KMS-11 (cell line): ENCODE measurements around the gene HTR2A.

Experiments used
- H2AFZ ChIP-seq: fragments of 200-600 bp; sonication (generic); 2 replicates; pipeline ENCODE4 v1.6.1; 2016; ENCODE audit warnings: antibody characterized with exemption, mixed run types, low read depth
- H3K27ac ChIP-seq: fragments of 200-600 bp; sonication (generic); 2 replicates; pipeline ENCODE4 v1.6.1; 2016; ENCODE audit warnings: mild to moderate bottlenecking, mixed run types
- H3K27me3 ChIP-seq: fragments of 200-600 bp; sonication (generic); 2 replicates; pipeline ENCODE4 v1.6.1; 2017; ENCODE audit warnings: mild to moderate bottlenecking, low read depth, mixed run types, moderate library complexity; ENCODE audit not compliant: insufficient read depth
- H3K36me3 ChIP-seq: fragments of 200-600 bp; sonication (generic); 2 replicates; pipeline ENCODE4 v1.6.1; 2017; ENCODE audit warnings: mild to moderate bottlenecking, mixed run types; ENCODE audit not compliant: insufficient read depth
- H3K4me1 ChIP-seq: fragments of 200-600 bp; sonication (generic); 2 replicates; pipeline ENCODE4 v1.6.1; 2016; ENCODE audit warnings: mild to moderate bottlenecking, low read depth, mixed run types; ENCODE audit not compliant: poor library complexity, severe bottlenecking
- H3K4me2 ChIP-seq: fragments of 200-600 bp; sonication (generic); 2 replicates; pipeline ENCODE4 v1.7.0; 2016; ENCODE audit warnings: mild to moderate bottlenecking, mixed run types
- H3K4me3 ChIP-seq: fragments of 200-600 bp; sonication (generic); IDR thresholded peaks from 2 replicates; pipeline ENCODE4 v1.6.1; 2017; ENCODE audit warnings: low read depth, low read length, mixed read lengths; ENCODE audit not compliant: insufficient read depth
- H3K79me2 ChIP-seq: fragments of 200-600 bp; sonication (generic); 2 replicates; pipeline ENCODE4 v1.6.1; 2016; ENCODE audit warnings: low read depth, mixed run types; ENCODE audit not compliant: insufficient read depth
- H3K9ac ChIP-seq: fragments of 200-600 bp; sonication (generic); 2 replicates; pipeline ENCODE4 v1.6.1; 2016; ENCODE audit warnings: mild to moderate bottlenecking, mixed run types
- H4K20me1 ChIP-seq: fragments of 200-600 bp; sonication (generic); 2 replicates; pipeline ENCODE4 v1.6.1; 2016; ENCODE audit warnings: mild to moderate bottlenecking, mixed run types; ENCODE audit not compliant: insufficient read depth
- TF ChIP-seq, protein P1 (sequence below): fragments of 200-600 bp; sonication (generic); conservative IDR thresholded peaks from 2 replicates; pipeline ENCODE4 v1.6.1; 2017; ENCODE audit warnings: low read depth, mild to moderate bottlenecking, antibody characterized with exemption, low read length, moderate library complexity, mixed read lengths

HTR2A gene

DNA sequence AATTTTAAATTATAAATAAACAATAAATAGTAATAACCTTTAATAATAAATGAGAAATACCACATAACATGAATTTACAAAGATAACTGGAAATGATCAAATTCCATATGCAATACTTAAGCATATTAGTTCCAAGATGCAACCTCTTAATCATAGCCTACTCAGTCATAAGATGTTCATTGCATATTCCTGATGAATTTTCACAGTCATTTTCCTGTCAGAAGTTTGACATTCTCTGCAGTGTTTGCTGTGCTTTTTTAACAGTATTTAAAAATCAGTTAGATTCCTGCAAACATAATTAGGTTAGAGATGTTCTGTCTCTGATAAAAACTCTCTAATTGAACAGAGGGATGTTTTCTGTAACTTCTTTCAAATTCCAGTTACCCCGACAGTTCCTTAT is 28.6 kb upstream of the HTR2A start:
- Histone ChIP-seq H2AFZ (no peak overlapping the region), H3K9ac (no peak overlapping the region), H3K79me2 (no peaks in the 10 kb centered on the region), H3K27me3 (no peaks in the 10 kb centered on the region), H3K36me3 (no peaks in the 10 kb centered on the region), H3K4me1 (no peaks in the 10 kb centered on the region), H3K27ac (no peak overlapping the region), H3K4me3 (no peak overlapping the region), H3K4me2 (no peak overlapping the region), H4K20me1 (no peaks in the 10 kb centered on the region)
- TF ChIP-seq, protein P1, sequence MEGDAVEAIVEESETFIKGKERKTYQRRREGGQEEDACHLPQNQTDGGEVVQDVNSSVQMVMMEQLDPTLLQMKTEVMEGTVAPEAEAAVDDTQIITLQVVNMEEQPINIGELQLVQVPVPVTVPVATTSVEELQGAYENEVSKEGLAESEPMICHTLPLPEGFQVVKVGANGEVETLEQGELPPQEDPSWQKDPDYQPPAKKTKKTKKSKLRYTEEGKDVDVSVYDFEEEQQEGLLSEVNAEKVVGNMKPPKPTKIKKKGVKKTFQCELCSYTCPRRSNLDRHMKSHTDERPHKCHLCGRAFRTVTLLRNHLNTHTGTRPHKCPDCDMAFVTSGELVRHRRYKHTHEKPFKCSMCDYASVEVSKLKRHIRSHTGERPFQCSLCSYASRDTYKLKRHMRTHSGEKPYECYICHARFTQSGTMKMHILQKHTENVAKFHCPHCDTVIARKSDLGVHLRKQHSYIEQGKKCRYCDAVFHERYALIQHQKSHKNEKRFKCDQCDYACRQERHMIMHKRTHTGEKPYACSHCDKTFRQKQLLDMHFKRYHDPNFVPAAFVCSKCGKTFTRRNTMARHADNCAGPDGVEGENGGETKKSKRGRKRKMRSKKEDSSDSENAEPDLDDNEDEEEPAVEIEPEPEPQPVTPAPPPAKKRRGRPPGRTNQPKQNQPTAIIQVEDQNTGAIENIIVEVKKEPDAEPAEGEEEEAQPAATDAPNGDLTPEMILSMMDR = no peak

DNA sequence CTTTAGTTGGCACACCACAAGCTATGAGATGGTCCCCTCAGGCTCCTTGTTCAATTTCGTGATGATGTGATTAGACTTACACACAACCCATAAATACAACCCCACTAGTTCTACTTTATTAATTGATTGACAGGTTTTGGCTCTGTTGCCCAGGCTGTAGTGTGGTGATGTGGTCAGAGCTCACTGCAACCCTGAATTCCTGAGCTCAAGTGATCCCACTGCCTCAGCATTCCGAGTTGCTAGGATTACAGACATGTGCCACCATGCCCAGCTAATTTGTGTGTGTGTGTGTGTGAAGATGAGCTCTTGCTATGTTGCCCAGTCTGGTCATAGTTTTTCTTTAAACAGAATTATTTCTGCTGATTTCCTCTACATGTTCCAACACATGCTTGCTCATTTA is 17.5 kb upstream of the HTR2A start:
- Histone ChIP-seq H3K9ac (no peak overlapping the region), H3K4me1 (no peaks in the 10 kb centered on the region), H3K4me2 (no peak overlapping the region), H3K36me3 (no peaks in the 10 kb centered on the region), H3K4me3 (no peak overlapping the region), H3K79me2 (no peaks in the 10 kb centered on the region), H4K20me1 (no peaks in the 10 kb centered on the region), H2AFZ (no peak overlapping the region), H3K27ac (no peak overlapping the region), H3K27me3 (no peaks in the 10 kb centered on the region)
- TF ChIP-seq, protein P1 = no peak

DNA sequence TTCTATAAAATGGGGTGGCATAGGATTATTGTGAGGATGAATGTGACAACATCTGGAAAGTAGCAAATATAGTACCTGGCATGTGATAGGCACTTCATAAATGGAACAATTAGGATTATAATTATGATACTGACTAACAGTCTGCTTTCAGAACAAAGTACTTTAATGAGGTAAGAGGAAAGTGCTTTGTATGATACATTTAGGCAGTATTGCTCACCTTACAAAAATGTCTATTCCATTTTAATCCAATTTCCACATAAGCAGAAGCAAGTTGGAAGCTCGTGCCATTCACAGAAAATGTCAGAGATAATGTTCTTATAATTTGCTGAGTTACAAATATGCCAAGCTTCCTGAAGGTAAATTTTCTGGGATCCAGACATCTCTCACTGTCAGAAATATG is 16.9 kb upstream of the HTR2A start:
- H3K36me3 ChIP-seq = no peaks in the 10 kb centered on the region
- H3K4me1 ChIP-seq = no peaks in the 10 kb centered on the region
- H3K9ac ChIP-seq = no peak overlapping the region
- no peak overlapping the region for H2AFZ ChIP-seq
- H3K4me2 ChIP-seq = no peak overlapping the region
- TF ChIP-seq, protein P1 = no peak
- no peak overlapping the region for H3K4me3 ChIP-seq
- H3K79me2 ChIP-seq = no peaks in the 10 kb centered on the region
- H3K27me3 ChIP-seq = no peaks in the 10 kb centered on the region
- H3K27ac ChIP-seq = no peak overlapping the region
- no peaks in the 10 kb centered on the region for H4K20me1 ChIP-seq

GRCh38 chr13:46909042-46909441 is 12.2 kb upstream of the HTR2A start:
- H3K27me3 ChIP-seq = no peaks in the 10 kb centered on the region
- no peak overlapping the region for H3K27ac ChIP-seq
- TF ChIP-seq, protein P1 = no peak
- no peak overlapping the region for H2AFZ ChIP-seq
- H3K4me2 ChIP-seq = no peak overlapping the region
- no peaks in the 10 kb centered on the region for H4K20me1 ChIP-seq
- H3K9ac ChIP-seq = no peak overlapping the region
- H3K79me2 ChIP-seq = no peaks in the 10 kb centered on the region
- no peaks in the 10 kb centered on the region for H3K36me3 ChIP-seq
- H3K4me3 ChIP-seq = no peak overlapping the region
- H3K4me1 ChIP-seq = no peaks in the 10 kb centered on the region

GRCh38 chr13:46908501-46908900 is 11.6 kb upstream of the HTR2A start:
- no peaks in the 10 kb centered on the region for H3K36me3 ChIP-seq
- no peak overlapping the region for H3K9ac ChIP-seq
- no peaks in the 10 kb centered on the region for H3K4me1 ChIP-seq
- no peaks in the 10 kb centered on the region for H4K20me1 ChIP-seq
- H3K79me2 ChIP-seq = no peaks in the 10 kb centered on the region
- no peak overlapping the region for H2AFZ ChIP-seq
- no peak overlapping the region for H3K4me3 ChIP-seq
- TF ChIP-seq, protein P1 = no peak
- H3K27me3 ChIP-seq = no peaks in the 10 kb centered on the region
- no peak overlapping the region for H3K27ac ChIP-seq
- no peak overlapping the region for H3K4me2 ChIP-seq
